ENCODE measurements around the gene CAV2. TPM values are rescaled to one million over a fixed set of nuclear protein-coding genes. Genes with fewer than 3 reads are reported as not detected.
A peak's percentile ranks its signal among the peaks of the same experiment; 100 is the strongest.

CAV2 gene
- polyA plus RNA-seq, 1 of the 3 experiments (the other 2 are of a cell fraction): 182 TPM

DNA sequence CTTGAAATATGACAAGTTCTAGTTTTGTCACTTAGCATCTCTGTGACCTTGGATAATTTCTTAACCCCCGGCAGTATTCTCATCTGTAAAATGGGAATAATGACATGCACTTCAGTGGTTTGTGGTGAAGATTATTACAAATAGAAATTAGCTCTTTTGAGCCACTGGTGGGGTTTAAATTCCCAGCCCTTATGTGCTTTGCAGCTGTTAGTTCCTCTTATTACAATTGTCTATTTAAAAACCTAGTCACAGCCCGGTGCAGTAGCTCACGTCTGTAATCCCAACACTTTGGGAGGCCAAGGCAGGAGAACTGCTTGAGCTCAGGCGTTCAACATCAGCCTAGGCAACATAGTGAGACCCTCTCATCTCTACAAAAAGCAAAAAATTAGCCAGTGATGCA is 55.4 kb downstream of the CAV2 start:
- Histone ChIP-seq H3K4me1 (ENCODE audit: control insufficient read depth in 1 of 2, insufficient read depth in 2 of 2, low read depth in 1 of 2, low read length in 1 of 2) (peaks cover 0 to 88% of the 10 kb centered on the region in 2 experiments), H3K36me3 (replicated peaks in 1 of 2; ENCODE audit: control insufficient read depth in 1 of 2, insufficient read depth in 2 of 2, low read length in 1 of 2) (peaks cover 46 to 66% of the 10 kb centered on the region in 2 experiments), H2AFZ (ENCODE audit: low read depth) (no peak overlapping the region), H3K9me2 (no peaks in the 10 kb centered on the region), H4K20me1 (ENCODE audit: insufficient read depth) (peaks cover 5% of the 10 kb centered on the region; the same call in 1 of the 2 replicates), H3K9ac (no peak overlapping the region), H3K4me2 (peak overlapping the region; percentile 42), H3K27me3 (ENCODE audit: insufficient read depth) (no peaks in the 10 kb centered on the region), H3K9me3 (no peaks in the 10 kb centered on the region), H3F3A (replicated peaks; ENCODE audit: insufficient read depth) (peaks cover 81% of the 10 kb centered on the region), H3K27ac (ENCODE audit: low read depth in 2 of 2, low read length in 1 of 2) (peak overlapping the region in 1 of 2 experiments; percentile 69; a peak in 2 of 4 replicates), H3K79me2 (ENCODE audit: insufficient read depth) (peaks cover 93% of the 10 kb centered on the region), H3K4me3 (ENCODE audit: low read depth in 2 of 2, low read length in 1 of 2) (no peak overlapping the region)
- no peak for TF ChIP-seq GABPA (IDR thresholded peaks at IDR 0.05; ENCODE audit: low read depth)
- WGBS (ENCODE audit: low lambda C conversion rate): 36% methylated on average over 4 of the region's 4 CpGs
- DNase-seq: no peak
- POLR2A ChIA-PET: no interaction called here
- CTCF ChIA-PET: interaction anchor here (0.6 to 2.5 kb wide), 3 partner anchors 17 to 1860 kb away, joined by 3 to 9 read pairs (median 3); no protein-coding TSS in a partner anchor

DNA sequence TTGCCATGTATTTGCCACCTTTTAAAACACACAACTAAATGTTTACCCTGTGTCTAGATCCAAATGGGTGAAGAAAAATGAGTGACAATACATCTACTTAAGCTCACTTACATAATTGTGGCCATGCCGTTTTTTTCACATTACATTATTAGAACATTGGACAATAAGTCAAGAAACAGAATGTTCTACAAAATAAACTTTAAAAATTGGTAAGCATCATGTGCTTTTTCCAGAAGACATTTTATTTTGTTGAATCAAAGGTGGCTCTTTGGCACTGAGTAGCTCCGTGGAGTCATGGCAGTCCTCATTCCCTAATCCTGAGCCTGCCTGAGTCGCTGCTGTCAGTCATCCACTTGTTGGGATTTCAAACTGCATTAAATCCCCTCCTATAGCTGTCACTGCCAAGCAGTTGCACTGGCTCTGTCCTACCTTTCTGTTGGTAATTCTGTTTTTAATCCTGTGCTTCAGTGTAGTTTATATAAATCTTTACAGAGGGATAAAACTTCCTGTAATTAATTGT is 57.6 kb downstream of the CAV2 start:
- Histone ChIP-seq H3K4me3 (ENCODE audit: low read depth in 2 of 2, low read length in 1 of 2) (no peak overlapping the region), H4K20me1 (ENCODE audit: insufficient read depth) (peaks cover 5% of the 10 kb centered on the region; the same call in 1 of the 2 replicates), H3K9ac (no peak overlapping the region), H3K27ac (ENCODE audit: low read depth in 2 of 2, low read length in 1 of 2) (peak overlapping the region in 1 of 2 experiments; percentile 68; a peak in 2 of 4 replicates), H3K9me3 (no peaks in the 10 kb centered on the region), H2AFZ (ENCODE audit: low read depth) (no peak overlapping the region), H3K4me2 (no peak overlapping the region), H3K36me3 (replicated peaks in 1 of 2; ENCODE audit: control insufficient read depth in 1 of 2, insufficient read depth in 2 of 2, low read length in 1 of 2) (peaks cover 38 to 56% of the 10 kb centered on the region in 2 experiments), H3K9me2 (no peaks in the 10 kb centered on the region), H3K79me2 (ENCODE audit: insufficient read depth) (peaks cover 71% of the 10 kb centered on the region), H3F3A (replicated peaks; ENCODE audit: insufficient read depth) (peaks cover 81% of the 10 kb centered on the region), H3K27me3 (ENCODE audit: insufficient read depth) (no peaks in the 10 kb centered on the region), H3K4me1 (ENCODE audit: control insufficient read depth in 1 of 2, insufficient read depth in 2 of 2, low read depth in 1 of 2, low read length in 1 of 2) (peaks cover 3 to 79% of the 10 kb centered on the region in 2 experiments)
- CTCF ChIA-PET: interaction anchor here (0.7 to 2.2 kb wide), 3 partner anchors 32 to 384 kb away, joined by 3 to 6 read pairs (median 4); no protein-coding TSS in a partner anchor
- POLR2A ChIA-PET: no interaction called here
- 30% methylated on average over 3 of the region's 3 CpGs for WGBS (ENCODE audit: low lambda C conversion rate)
- TF ChIP-seq, protein P1, sequence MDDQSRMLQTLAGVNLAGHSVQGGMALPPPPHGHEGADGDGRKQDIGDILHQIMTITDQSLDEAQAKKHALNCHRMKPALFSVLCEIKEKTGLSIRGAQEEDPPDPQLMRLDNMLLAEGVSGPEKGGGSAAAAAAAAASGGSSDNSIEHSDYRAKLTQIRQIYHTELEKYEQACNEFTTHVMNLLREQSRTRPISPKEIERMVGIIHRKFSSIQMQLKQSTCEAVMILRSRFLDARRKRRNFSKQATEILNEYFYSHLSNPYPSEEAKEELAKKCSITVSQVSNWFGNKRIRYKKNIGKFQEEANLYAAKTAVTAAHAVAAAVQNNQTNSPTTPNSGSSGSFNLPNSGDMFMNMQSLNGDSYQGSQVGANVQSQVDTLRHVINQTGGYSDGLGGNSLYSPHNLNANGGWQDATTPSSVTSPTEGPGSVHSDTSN (IDR thresholded peaks at IDR 0.05): peak; percentile 77
- TF ChIP-seq JUND (IDR thresholded peaks at IDR 0.05) (no peak), NRF1 (IDR thresholded peaks at IDR 0.05; ENCODE audit: low read depth, low read length) (no peak), GATA2 (CRISPR knock-in tag; IDR thresholded peaks at IDR 0.05) (no peak), RCOR1 (IDR thresholded peaks at IDR 0.05; ENCODE audit: low read length) (no peak), MXI1 (IDR thresholded peaks at IDR 0.05; ENCODE audit: low read depth, low read length) (no peak), YY1 (IDR thresholded peaks at IDR 0.05; ENCODE audit: low read depth) (no peak)
- TF ChIP-seq, protein P2, sequence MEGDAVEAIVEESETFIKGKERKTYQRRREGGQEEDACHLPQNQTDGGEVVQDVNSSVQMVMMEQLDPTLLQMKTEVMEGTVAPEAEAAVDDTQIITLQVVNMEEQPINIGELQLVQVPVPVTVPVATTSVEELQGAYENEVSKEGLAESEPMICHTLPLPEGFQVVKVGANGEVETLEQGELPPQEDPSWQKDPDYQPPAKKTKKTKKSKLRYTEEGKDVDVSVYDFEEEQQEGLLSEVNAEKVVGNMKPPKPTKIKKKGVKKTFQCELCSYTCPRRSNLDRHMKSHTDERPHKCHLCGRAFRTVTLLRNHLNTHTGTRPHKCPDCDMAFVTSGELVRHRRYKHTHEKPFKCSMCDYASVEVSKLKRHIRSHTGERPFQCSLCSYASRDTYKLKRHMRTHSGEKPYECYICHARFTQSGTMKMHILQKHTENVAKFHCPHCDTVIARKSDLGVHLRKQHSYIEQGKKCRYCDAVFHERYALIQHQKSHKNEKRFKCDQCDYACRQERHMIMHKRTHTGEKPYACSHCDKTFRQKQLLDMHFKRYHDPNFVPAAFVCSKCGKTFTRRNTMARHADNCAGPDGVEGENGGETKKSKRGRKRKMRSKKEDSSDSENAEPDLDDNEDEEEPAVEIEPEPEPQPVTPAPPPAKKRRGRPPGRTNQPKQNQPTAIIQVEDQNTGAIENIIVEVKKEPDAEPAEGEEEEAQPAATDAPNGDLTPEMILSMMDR (IDR thresholded peaks at IDR 0.05): no peak
- DNase-seq: no peak

Data from SK-N-SH (cell line).